A673 (cell line): ENCODE data around the gene KDELR3.

Source experiments
- CTCF ChIP-seq: fragments of 300-800, 200-600 bp; sonication (generic); conservative IDR thresholded peaks from 2 replicates; pipeline ENCODE4 v1.5.1; 2017; ENCODE audit warnings: low read depth, mild to moderate bottlenecking, antibody characterized with exemption, low read length, moderate library complexity, mixed read lengths
- EZH2 ChIP-seq: fragments of 200-600 bp; sonication (generic); IDR thresholded peaks from 2 replicates; pipeline ENCODE4 v1.6.1; 2017; ENCODE audit warnings: borderline replicate concordance, low read depth, mild to moderate bottlenecking, mixed read lengths, antibody characterized with exemption, low read length; ENCODE audit not compliant: poor library complexity, severe bottlenecking

DNA sequence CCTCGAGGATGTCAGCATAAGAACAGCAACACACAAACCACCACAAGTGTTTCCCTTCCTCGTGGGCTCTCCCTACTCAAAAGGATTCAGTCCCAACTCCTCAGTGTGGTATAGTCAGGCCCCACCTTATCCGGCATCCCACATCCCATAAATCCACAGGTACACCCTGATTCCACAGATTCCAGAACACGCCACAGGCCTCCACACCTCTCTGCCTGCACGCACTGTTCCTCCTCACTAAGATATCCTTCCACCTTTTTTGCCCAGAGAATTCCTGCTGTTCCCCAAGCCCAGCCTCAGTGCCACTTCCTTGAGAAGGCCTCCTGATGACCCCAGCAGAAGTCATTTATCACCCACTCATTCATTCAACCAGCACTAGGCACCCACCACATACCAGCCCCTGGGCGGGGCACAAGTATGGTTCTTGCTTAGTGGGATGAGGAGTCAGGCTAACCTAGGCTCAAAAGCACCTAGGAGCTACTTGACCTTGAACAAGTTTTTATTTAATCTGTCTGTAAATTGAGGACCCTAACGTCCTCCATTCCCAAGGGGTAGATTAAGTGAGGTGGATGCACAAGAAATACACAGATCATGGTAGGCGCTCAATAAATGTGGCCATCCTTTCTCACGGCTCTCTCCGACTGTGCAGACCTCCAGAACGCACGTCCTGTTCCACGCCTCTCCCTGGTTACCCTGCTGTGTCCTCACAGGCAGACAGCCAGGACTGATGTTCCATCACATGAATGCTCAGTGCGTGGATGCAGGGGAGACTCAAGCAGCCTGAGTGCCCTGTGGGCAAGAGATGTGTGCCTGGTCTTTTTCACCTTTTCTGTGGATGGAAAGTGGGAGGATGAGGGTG lies 10.8 kb upstream of the KDELR3 start:
- TF ChIP-seq CTCF, result no peak
- no peak for TF ChIP-seq EZH2
